ENCODE data around the gene TVP23A.

The TVP23A gene

DNA sequence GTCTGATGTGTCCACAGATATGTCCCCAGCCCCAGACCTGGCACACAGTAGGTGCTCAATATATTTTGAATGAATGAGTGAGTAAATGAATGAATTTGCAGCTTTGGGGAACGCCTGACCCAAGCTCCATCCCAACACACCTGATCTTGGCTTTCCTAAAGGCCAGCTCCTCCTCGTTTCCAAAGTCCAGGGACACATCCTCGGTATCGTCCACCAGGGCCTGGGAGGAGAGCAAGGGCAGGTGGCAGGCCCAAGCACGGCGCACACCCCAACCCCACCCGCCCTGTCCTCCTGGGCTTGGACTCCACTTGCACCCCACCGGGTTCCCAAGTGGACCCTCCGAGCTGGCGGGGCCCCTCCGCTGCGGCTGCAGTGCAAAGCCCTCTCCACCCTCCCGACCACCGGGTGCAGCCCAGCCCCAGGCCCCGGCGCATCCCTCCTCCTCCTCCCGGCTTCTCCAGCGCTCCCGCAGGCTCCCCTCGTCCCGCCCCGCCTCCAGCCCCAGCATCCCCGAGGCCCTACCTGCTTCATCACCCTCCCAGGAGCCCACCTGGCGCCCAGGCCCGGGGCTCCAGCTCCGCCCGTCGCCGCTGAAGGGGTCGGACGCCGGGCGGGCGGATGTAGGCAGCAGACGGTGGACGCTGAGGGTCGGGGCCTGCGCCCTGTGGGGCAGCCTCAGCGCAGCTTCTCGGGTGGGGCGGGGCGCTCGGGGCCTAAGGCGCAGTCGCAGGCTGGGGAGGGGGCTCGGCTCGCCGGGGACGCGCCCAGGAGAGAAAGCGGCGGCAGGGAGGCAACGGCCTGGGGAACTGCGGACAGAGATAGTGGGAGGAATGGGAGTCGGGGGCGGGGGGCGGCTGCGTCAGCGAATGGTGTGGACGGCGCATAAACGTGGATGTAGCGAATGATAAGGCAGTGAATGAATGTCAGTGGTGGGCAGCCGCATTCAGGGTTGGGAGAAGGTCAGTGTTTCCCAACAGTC lies at the start of gene TVP23A:
TSS of gene TVP23A (minus strand) at position 832 of the 979 bp plus-strand sequence. CDS start at position 531, 301 bp downstream.
- no peak for DNase-seq

DNA sequence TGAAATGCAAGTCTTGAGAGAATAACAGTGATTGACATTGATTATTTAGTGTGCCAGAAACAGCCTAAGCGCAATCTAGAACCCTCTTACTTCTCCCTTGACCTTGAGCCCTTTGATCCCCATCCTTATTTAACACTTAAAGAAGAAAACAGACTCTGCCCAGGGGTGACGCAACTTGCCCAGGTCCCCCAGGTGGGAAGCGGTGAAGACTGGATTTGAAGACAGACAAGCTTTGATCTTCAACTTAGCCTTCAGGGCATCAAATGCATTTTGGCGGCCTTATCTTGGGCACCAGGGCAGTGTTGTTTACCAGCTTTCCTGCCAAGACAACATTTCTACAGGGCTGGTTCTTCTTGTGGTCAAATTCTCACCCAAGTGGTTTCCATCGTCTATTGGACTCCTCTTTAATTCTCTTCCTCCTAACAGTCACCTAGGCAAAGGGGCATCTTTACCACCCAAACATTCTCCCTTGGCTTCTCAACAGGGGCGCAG lies 49.6 kb upstream of the TVP23A start:
- DNase-seq: no peak

- no peak for DNase-seq
Observed at GRCh38 chr16:10867199-10867598, 48.6 kb upstream of the TVP23A start.

GRCh38 chr16:10865991-10866966 lies 47.7 kb upstream of the TVP23A start:
- DNase-seq: no peak

DNA sequence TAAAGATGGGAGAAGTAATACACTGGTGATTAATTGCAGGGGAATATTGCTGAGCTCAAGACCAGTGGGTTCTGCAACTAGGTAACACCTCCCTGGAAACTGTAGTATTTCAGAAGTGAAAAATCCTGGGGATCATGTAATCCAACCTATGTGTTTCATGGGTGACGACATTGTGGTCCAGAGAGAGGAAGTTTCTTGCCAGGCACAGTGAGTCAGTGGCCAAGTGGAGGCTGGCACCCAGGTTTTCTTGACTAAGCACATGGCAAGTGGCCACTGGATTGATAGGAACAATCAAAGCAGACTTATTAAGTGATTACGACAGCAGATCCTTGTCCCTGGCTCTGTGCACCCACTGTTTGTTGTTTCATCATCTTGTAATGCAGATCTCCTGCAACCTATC lies 43.8 kb upstream of the TVP23A start:
- DNase-seq: no peak

- no peak for DNase-seq
Observed at GRCh38 chr16:10859658-10860057, 41.1 kb upstream of the TVP23A start.

GRCh38 chr16:10859020-10859419 lies 40.4 kb upstream of the TVP23A start:
- DNase-seq: no peak

GRCh38 chr16:10858203-10858602 lies 39.6 kb upstream of the TVP23A start:
- no peak for DNase-seq

- DNase-seq: no peak
Observed at GRCh38 chr16:10856042-10856441, 37.4 kb upstream of the TVP23A start.

GRCh38 chr16:10852948-10853347 lies 34.4 kb upstream of the TVP23A start:
- DNase-seq: no peak

GRCh38 chr16:10852286-10852685 lies 33.7 kb upstream of the TVP23A start:
- no peak for DNase-seq

GRCh38 chr16:10851512-10851911 lies 32.9 kb upstream of the TVP23A start:
- DNase-seq: no peak

- no peak for DNase-seq
Observed at GRCh38 chr16:10850478-10850850, 31.9 kb upstream of the TVP23A start.

DNA sequence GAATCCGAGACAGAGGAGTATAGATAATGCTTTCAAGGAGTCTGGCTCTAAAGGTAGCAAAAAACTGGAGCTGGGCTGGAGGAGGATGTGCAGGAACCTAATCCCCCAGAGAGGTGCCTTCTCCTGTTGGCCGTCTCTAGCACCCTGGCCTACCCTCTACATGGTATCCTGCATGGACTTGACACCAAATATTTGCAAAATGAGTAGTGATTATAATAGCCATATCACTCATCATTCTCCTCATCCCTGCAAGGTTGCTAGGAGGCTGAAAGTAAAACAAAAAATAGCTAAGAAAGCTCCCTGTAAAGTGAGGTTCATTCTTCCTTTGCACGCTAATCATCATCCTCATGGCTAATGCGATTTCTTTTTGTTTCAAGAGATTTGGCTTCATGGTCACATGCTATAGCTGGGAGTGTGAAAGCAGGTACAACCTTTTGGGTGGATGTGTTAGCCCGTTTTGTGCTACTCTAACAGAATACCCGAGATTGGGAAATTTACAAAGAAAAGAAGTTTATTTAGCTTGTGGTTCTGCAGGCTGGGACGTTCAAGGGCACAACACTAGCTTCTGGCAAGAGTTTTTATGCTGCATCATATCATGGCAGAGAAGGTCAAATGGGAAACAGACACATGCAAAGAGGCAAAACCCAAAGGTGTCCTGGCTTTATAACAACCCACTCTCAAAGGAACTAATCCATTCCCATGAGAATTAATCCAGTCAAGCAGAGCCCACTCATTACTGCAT lies 31.3 kb upstream of the TVP23A start:
- DNase-seq: no peak

DNA sequence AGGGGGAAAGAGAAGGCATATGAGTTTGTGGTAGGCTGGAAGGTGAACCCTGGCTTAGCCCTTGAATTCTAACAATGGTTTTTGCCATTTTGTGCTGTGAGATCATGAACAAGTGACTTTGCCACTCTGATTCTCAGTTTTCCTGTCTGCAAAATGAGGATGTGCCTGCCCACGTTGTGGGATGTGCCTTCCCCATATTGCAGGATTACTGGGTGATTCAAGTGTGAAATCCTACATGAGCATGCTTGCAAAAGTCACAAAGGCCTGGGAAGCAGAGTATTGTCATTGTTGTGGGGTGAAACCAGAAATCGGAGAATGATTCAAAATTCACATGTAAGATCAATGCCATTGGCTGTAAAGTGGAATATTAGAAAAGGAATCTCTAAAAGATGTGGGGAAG lies 28.6 kb upstream of the TVP23A start:
- DNase-seq: no peak

DNA sequence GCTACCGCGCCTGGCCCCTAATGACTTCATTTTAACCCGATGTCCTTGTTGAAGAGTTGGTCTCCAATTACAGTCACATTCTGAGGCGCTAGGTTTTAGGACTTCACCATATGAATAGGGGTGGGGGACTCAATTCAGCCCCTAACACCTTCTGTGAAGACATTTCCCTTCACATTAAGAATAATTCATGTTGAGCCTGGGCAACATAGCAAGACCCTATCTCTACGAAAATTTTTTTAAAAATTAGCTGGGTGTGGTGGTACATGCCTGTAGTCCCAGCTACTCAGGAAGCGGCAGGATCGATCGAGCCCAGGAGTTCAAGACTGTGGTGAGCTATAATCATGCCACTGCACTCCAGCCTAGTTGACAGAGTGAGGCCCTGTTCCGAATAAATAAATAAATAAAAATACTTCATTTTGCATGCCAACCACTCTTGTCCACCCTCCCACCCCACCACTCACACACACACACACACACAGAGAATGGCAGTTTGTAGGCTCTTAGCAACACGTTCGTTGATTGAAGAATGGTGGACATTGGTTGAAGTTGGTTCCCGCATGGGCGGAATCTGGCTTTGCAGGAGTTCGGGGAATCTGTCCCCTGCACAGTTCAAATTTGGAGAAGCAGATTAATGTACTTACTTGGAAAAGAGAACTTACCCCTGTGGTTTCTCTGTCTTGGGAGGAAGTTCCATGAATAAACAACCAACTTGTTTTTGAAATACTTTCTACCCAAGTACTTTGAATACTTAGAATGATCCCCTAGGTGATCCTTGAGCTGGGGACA lies 27.8 kb upstream of the TVP23A start:
- no peak for DNase-seq

DNA sequence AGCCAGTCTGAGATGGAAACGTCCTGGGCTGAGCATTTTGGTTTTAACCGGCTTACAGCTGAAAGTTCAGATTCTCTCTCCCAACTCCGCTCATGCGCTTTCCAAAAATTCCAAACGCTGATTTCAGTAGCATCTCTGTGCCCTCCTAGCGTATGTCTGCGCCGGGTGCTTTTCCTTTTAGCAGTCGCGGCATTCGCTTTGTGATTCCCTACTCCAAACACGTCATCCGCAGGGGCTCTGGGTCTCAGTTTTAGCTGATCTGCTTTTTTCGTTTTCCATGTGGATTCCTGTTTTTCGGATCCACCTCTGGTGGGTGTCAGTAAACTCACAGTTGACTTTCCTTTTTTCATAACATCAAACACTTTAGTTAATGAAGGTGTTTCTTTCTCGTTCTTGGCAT lies 22.1 kb upstream of the TVP23A start:
- no peak for DNase-seq

DNA sequence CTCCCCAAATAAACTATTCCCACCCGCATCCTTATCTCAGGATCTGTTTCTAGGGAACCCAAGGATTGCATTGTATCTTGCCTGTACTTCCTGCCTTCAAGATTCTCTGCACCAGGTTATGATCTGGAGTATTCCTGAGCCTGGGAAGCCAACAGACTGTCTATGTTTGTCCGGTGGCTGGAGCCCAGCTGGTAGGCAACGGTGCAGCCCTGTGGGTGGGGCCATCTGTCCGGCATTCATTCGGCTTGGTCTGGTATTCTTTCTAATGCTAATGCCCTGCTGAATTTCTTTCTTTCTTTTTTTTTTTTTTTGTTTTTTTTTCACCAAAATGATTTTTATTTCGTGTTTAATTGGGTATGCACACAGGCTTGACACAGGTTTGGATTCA lies 20.7 kb upstream of the TVP23A start:
- DNase-seq: no peak

GRCh38 chr16:10838621-10839278 lies 20.2 kb upstream of the TVP23A start:
- DNase-seq: no peak

DNA sequence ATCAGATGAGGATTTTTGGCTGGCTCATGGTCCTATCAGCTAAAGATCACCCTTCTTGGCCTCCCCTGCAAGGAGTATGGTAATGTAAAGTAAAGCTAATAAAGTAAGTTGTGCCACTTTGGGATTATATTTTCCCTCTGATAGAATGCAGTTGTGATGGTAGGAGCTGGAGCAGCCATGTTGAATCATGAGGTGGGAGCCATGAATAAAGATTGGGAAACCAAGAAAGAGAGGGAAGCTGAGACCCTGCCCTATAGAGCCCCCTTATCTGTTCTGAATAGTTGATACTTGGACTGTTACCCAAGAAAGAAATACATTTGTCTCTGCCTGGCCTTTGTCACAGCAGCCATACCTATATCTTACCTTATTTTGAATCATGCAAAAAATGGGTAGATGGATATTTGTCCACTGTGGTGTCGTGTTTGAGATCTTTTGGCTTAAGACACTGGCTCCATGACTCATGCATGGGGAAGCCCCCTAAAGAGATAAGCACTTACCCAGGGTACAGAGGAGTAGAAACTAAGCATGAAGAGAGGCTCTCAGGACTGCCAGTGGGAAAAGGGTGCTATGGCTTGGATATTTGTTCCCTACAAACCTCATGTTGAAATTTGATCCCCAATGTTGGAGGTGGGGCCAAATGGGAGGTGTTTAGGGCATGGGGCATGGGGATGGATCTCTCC lies 17.7 kb upstream of the TVP23A start:
- no peak for DNase-seq
